ENCODE measurements around the gene COMP.

COMP gene

DNA sequence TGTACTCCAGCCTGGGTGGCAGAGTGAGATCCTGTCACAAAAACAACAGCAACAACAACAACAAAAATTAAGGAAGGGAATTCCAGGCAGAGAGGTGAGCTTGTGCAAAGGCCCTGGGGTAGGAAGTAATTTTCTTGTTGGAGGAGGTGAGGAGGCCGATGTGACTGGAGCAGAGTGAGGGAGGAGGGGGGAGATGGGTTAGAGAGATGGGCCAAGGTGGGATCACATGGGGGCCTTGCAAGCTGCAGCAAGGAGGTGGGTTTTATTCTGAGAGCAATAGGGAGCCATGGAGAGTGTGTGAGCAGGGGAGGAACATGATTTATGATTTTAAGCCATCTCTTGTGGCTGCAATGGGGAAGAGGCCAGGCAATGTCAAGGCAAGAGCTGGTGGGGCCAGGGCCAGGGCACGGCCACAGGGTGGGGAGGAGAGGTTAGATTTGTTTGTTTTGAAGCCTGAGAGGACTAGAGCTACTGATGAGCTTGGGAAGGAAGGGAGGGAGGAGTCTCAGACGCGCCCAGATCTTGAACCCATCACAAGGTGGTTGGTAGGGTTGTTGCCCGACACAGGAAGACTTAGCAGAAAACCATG is 12.5 kb upstream of the COMP start:
- no peak for DNase-seq

DNA sequence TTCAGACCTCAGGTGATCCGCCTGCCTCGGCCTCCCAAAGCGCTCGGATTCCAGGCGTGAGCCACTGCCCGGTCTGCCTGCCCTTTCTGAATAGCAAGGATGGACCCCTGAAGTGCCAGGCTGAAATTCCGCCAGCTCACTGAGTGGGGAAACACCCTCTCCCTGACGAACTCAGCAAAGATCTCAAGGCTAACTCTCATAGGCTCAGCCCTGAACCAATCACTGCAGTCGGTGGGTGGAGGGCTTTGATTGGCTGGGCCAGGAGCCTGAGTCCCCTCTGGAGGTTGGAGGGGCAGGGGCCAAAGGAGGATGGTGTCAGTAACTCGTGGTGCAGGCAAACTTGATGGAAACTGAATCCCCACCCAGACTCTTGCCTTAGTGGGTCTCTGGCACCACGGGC is 11.2 kb upstream of the COMP start:
- DNase-seq, result no peak

DNA sequence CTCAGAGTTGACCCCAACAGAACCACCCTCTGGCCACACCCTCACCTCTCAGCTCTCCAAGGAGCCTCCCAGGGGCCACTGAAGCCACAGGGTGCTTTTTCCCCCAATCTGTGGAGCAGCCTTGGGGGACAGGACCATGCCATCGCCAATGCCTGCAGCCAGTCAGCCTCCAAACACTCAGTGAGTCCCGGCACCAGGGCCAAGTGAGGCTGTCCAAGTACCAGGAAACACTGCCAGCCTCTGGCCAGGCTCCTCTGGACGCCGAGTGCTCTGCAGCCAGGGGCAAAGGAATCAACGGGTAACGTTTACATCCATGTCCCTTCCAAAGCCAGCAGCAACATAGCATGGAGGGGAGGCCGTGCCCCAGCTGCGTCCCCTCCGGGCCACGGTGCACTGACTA is 9.5 kb upstream of the COMP start:
- no peak for DNase-seq

GRCh38 chr19:18800079-18800478 is 9.0 kb upstream of the COMP start:
- no peak for DNase-seq

DNA sequence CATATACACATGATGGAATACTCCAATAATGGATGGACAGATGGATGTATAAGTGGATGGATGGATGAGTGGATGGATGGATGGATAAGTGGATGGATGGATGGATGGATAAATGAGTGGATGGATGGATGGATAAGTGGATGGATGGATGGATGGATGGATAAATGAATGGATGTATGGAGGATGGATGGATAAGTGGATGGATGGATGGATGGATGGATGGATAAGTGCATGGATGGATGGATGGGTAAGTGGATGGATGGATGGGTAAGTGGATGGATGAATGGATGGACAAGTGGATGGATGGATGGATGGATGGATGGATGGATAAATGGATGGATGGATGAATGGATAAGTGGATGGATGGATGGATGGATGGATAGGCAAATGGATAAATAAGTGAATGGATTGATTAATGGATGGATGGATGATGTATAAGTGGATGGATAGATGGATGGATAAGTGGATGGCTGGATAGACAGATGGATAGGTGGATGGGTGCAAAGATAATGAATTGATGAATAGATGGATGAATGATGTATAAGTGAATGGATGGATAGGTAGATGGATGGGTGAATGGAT is 8.4 kb upstream of the COMP start:
- DNase-seq, result no peak

DNA sequence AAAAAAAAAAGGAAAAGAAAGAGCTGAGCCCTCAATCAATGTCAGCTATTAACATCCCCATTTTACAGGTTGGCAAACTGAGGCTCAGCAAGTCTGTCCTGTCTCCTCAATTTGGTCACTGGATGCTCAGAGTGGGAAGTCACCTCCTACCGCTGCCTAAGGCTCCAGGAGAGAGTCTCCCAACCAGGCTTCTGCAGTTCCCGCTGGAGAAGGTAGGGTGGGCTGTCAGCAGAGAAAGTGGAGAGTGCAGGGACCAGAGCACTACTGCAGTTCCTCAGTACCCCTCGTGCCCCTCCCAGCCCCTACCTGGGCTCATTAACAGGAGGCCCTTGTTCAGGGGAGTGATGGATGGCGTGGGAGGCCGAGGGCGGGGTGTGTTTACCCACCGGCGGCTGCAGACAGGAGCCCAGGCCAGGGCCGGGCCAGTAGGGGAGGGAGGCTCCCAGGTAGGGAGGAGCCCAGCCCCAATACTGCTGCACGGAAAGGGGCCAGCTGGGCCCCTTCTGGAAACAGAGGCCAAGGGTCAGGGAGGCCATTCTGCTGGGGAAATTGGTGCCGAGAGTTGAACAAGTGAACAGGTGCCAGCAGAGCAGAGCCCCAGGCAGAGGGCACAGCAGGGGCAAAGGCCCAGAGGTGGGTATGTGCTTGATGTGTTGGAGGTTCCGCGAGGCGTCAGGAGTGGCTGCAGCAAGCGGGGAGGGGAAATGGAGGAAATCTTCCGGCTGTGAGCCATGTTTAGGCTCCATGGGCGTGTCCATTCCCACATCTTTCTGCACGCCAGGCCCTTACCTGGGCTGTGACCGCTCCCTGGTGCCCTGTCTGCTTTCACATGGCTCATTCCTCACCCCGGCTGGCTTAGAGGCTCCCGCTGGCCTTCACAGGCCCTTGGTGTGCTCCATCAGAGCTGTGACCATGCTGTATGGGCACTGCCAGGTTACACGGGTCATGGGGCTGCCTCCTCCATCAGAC is 7.6 kb upstream of the COMP start:
- no peak for DNase-seq

DNA sequence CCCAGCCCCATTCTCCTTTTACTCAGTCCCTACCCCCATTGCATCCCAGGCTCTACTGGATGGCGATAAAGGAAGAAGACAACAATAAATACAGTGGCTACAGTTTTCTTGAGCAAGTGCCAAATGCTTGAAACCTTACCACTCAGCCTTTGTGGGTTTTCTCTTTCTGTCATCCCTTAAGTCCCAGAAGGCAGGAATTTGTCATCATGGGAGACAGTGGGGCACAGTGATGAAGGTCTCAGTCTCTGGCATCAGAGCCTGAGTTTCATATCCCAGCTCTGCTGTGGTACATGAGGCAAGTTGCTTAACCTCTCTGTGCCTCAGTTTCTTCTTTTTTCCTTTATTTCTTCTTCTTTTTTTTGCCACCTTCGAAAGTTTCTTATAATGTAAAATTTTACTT is 5.1 kb upstream of the COMP start:
- DNase-seq, result no peak

DNA sequence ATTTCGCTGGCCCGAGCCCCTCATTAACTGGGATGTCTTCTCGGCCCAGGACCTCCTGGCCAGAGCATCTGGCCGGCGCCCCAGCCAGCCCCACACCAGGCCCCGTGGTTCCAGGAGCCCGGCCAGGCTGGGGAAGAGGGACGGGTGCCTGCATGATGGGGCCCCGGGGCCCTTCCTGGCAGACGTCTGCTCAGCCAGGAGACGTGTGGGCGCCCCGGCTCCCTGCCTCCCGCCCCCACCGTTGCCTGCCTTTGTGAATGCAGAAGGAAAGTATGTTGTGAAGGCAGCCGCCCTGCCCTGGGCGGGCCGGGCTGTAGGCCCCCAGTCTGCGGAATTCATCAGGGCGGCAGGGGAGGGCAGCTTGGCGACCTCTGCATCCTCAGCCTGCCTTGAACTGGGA is 4.4 kb upstream of the COMP start:
- no peak for DNase-seq

DNA sequence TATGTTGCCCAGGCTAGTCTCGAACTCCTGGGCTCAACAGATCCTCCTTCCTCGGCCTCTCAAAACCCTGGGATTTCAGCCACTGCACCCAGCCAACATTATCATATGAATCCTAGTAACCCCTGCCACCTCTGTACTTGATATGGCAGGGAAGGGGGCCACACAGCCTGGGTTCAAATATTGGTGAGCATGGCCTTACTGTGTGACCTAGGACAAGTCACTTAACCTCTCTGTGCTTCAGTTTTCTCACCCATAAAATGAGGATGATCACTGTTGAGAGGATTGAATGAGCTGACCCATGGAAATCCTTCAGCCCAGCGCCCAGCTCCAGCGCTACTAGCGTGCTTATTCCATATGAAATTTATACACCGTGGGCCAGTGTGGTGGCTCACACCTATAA is 3.6 kb upstream of the COMP start:
- no peak for DNase-seq

DNA sequence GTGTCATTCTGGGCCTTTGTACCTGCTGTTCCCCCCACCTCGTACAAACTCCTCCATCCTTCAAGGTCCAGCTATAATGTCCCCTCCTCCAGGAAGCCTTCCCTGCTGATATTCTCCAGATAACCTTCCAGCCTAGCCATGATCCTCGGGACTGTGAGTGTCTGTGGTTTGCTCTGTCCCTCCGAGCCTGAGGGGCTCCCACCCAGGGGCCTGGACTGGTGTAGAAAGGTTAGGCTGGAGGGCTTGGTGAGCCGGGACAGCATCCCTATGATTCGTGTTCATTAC is 2.9 kb upstream of the COMP start:
- DNase-seq, result no peak

DNA sequence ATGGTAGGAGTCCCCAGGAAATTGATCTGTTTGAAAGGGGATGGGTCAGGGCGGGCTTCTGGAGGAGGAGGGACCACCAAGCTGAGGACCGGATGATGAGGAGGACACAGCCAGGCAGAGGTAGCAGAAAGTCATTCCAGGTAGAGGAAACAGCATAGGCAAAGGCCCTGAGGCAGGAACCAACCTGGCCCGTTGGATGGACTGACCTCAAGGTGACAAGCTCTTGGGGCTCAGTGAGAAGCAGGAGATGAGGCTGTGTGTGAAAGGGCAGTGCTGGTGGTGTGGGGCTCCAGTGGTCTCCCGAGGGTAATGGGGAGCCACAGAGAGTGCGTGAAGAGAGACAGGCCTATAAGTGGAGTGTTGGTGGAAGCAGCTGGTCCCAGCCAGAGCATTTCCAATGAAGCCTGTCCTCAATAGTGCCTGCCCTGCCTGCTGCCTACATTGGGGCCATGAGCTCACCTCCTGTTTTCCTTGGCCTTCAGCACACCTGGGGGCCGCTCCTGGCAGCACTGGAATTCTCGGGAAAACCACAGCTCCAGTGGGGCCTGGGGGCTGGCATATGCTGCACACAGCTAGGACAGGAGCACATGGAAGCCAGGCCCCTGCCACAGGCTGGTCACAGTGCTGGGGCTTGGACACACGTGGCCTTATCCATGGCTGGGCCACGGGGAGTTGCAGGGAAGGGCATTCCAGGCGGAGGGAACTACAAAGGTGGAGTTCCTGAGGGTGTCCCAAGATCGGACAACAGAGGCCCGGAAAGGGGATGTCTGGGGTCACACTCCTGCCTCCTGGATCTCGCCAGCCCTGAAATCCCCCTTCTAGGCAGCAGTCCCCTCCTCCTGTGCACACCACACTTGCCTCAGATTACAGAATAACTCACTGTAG is 2.3 kb upstream of the COMP start:
- DNase-seq, result no peak

GRCh38 chr19:18792661-18793060 is 1.6 kb upstream of the COMP start:
- DNase-seq, result no peak

DNA sequence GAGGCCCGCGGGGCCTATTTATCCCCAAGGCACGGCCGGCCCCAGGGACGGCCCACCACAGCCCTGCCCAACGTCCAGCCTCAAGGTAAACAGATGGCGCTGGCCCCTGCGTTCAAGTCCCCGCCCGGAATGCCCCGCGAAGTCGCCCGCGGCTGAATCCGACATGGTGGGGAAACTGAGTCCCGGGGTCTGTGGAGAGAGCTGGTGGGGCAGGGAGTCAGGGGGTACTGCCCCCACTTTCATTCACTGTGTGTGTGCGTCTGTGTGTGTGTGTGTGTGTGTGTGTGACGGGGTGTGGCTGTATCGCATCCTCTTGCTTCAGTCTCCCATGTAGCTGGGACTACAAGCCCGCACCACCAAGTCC is 192 bp upstream of the COMP start:
- DNase-seq, result no peak

- no peak for DNase-seq
Measured at GRCh38 chr19:18789883-18790565, 1.1 kb downstream of the COMP start.

GRCh38 chr19:18789422-18789869 is 1.7 kb downstream of the COMP start:
- DNase-seq, result no peak

DNA sequence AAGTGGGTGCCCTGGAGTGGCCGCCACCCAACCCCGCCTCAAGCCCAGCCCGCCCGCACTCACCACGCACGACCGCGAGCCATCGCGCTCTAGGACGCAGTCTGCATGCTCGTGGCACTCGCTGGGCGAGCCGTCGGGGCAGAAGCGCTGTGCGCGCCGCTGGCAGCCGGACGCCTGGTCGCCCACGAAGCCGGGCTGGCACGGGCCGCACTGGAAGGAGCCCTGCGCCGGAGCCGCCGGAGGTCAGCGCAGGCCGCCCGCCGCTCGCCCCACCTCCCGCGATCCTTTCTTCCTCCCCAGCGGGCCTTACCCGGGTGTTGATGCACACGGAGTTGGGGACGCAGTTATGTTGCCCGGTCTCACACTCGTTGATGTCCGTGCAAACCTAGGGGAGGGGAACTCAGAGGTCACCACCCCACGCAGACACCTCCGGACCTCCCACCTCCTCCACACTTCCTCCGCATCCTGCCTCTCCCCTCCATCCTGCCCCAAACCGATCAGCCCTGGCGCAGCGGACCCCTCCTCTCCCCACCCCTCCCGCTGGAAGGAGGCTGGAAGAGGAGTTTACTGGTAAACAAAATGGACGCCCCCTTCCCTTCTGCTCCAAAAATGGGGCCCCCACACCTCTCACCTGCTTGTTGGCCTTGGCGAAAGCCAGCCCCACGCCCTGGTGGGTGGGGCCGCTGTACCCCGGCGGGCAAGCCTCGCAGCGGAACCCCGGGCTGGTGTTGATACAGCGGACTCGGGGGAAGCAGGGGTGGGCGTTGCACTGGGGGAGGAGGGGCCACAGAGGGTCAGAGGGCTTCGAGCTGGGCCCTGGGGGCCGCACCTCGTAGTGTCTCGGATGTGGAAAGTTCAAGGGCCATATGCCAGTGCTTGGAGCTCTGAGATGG is 2.3 kb downstream of the COMP start:
- DNase-seq, result no peak

GRCh38 chr19:18785179-18786124 is 5.7 kb downstream of the COMP start:
- peak; percentile 86 for DNase-seq

GRCh38 chr19:18784786-18785120 is 6.4 kb downstream of the COMP start:
- no peak for DNase-seq

- no peak for DNase-seq
Measured at GRCh38 chr19:18783958-18784785, 6.9 kb downstream of the COMP start.
